Measurements from ENCODE around the gene LDHD. TPM values are rescaled to one million over a fixed set of nuclear protein-coding genes. Genes with fewer than 3 reads are reported as not detected.
A peak's percentile ranks its signal among the peaks of the same experiment; 100 is the strongest.

Gene LDHD
- total RNA-seq, 2 donors from 2014 or later: 0.62 TPM; not detected in 1

DNA sequence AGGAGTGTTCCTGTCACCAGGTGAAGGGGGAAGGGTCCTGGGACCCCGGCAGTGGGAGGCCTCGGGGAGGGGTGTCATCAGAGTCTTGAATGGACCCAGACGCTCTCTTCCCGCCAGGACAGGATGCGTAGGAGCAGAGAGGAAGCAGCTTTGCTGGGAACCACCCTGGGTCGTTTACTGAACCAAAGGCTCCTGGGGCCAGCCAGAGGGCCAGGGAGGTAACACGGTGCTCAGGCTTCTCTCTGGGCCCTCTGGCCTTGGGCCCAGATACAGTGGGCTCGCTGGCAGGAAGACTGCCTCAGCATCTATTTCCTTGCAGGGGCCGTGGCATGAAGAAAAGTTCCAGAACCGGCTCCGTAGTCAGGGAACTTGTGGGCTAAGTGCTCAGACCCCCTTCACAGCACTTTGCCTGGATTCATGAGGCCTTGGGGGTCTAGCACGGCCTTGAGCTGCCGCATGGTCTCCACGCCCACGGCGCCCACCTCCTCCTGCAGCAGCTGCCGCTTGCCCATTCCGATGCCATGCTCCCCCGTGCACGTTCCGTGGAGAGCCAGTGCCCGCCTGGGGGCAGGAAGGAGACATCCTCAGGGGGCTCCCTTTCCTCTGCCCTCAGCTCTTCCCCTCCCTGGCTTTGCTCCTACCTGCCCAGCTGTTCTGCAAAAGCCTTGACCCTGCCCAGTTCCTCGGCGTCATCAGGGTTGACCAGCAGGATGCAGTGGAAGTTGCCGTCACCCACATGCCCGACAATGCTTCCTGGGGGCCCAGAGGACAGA is 4.4 kb downstream of the LDHD start:
- Mint-ChIP-seq H3K27ac (peak overlapping the region; percentile 99), H3K36me3 (ENCODE audit: low read depth) (peaks cover 3% of the 10 kb centered on the region), H3K4me1 (peaks cover 45% of the 10 kb centered on the region), H3K27me3 (peaks cover 4% of the 10 kb centered on the region), H3K4me3 (peak overlapping the region; percentile 87)
- H3K9me3 ChIP-seq (ENCODE audit: control insufficient read depth, low read length, poor library complexity, severe bottlenecking): no peaks in the 10 kb centered on the region
- no peak for DNase-seq
- no peak for ATAC-seq

DNA sequence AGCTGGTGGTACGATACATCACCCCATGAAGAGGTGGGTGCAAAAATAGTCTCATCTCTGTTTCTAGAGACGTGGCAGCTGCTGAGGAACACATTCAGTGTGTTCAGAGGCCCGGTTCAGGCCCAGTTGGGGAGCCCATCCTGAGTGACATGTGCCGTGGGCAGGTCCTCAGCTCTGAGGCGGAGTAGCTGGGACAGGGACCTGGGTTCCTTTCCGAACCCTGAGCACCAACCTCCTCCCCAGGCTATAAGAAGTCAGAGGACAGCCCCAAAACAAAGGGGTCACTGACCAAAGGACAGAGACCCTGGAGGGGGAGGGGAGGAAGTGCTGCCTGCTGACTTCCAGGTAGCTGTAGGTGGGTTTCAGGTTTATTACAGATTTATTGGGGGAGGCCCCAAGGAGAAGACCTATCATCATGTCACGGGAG is 5.1 kb downstream of the LDHD start:
- Mint-ChIP-seq H3K4me1 (peaks cover 45% of the 10 kb centered on the region), H3K4me3 (peak overlapping the region; percentile 87), H3K27ac (peak overlapping the region; percentile 99), H3K27me3 (peaks cover 4% of the 10 kb centered on the region), H3K36me3 (ENCODE audit: low read depth) (peaks cover 3% of the 10 kb centered on the region)
- no peaks in the 10 kb centered on the region for H3K9me3 ChIP-seq (ENCODE audit: control insufficient read depth, low read length, poor library complexity, severe bottlenecking)
- DNase-seq (no peak), ATAC-seq (peak; percentile 7)

DNA sequence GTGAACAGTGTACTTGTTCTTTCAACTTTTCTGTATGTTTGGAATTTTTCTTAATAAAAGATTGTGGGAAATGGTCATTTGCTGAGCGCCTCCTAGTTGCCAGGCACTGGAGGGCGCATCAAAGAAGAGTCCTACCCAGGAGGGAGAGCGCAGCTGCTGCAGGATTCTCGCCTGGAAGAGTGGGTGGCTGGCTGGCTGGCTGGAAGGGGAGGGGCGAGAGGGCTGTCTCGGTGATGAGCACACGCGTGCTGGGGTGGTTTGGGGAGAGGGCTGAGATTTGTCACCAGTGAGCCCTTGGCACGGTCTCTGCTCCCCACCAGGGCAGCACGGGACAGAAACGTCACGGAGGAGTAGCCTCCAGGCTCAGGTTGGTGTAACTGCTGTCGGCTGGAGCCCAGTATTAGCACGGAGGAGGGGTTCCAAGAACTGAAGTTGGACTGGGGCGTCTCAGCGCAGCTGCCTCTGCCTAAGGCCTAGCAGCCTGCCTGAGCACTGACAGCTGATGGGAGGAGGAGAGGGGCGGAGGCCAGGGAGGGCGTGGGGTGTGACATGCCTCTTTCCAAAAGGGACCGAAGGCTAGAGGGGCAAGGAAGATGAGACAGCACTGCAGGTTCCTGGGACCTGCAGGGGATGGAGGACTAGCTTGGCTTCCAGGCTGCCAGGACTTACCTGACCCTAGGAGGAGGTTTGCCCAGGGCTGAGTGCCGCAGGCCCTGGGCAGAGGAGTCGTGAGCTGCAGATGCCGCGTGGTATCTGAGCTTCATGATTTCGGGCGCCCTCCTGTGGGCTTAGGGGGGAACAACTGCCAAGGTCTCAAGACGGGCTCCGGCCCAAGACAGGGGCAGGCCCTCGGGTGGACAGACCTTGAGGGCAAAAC is 5.7 kb downstream of the LDHD start:
- Mint-ChIP-seq H3K36me3 (ENCODE audit: low read depth) (peaks cover 3% of the 10 kb centered on the region), H3K27ac (peak overlapping the region; percentile 99), H3K4me3 (peak overlapping the region; percentile 87), H3K27me3 (peaks cover 4% of the 10 kb centered on the region), H3K4me1 (peaks cover 50% of the 10 kb centered on the region)
- H3K9me3 ChIP-seq (ENCODE audit: control insufficient read depth, low read length, poor library complexity, severe bottlenecking): no peaks in the 10 kb centered on the region
- DNase-seq (peak; percentile 66 to 79 (median 69)), ATAC-seq (peak; percentile 74)

DNA sequence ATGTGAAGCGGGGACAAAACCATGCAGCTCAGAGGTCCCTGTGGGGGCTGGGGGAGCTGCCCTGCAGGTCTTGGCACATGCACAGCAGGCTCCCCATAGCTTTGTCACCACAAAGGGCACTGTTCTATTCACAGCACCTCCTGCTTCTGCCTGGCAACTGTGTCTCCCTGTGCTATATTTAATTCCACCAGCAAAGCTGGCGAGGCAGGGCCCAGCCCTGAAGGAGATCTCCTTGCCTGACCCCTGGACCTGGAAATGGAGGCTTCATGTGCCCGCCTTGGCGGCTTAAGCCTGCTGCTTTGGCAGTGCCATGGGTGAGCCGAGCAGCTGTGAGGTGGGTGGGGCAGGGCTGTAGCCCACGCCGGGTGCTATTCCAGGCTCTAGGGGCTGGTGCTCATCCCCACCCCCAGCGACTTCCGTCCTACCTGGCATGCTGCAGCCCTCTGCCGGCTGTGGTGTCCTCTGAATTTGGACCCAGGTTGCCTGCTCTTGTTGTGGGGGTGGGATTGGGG is 6.8 kb downstream of the LDHD start:
- H3K4me3 Mint-ChIP-seq: peak overlapping the region; percentile 87

DNA sequence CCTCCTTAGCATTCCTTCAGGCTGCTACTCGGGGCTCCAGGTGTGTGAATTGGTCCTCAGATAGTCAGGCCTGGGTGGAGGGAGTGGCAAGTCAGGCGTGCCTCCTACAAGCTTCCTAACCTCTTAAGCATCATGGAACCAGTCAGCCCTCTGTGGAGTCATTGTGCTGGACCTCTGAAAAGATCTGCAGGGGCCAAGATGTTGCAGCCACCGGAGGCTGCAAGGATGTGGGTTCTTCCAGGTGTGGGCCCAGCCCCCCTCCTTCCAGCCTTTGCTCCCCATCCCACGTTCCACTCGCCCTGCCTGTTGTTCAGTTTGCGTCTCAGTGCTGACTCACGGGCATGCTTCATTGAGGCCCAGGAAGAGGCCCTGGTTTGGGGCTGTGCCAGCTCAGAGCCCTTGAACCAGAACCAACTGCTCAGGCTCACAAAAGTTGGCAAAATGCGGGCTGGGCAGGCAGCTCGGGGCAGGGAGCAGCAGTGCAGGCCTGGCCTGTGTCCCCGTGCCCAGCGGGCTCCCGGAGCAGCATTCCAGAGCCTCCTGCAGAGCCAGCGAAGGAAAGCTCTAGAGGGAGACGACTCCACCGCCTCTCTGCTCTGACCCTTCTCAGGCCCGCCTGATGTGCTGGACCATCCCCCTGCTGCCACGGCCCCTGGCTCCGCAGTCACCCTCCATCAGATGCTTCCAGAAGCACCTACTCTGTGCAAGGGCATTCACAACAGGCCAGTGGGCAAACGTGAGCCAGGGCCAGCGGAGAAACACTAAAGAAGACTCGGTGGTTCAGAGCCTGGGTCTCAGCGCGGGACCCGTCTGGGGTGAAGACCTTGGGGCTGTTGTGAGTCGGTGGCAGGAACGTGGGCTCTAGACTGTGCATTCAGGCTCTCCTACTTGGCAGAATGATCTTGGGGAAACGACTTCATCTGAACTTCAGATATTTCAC is 7.5 kb downstream of the LDHD start:
- H3K27me3 Mint-ChIP-seq: peaks cover 4% of the 10 kb centered on the region
- no peaks in the 10 kb centered on the region for H3K9me3 ChIP-seq (ENCODE audit: control insufficient read depth, low read length, poor library complexity, severe bottlenecking)
- peak overlapping the region; percentile 87 for H3K4me3 Mint-ChIP-seq
- ATAC-seq (peak; percentile 64), DNase-seq (peak; percentile 52 to 73 (median 63))
- H3K4me1 Mint-ChIP-seq: peaks cover 55% of the 10 kb centered on the region
- peaks cover 3% of the 10 kb centered on the region for H3K36me3 Mint-ChIP-seq (ENCODE audit: low read depth)
- H3K27ac Mint-ChIP-seq: peak overlapping the region; percentile 99

More for the DNA sequence above, 6.8 kb downstream of the LDHD start:
- no peak for DNase-seq
- H3K9me3 ChIP-seq (ENCODE audit: control insufficient read depth, low read length, poor library complexity, severe bottlenecking): no peaks in the 10 kb centered on the region
- peak overlapping the region; percentile 99 for H3K27ac Mint-ChIP-seq
- no peak for ATAC-seq
- peaks cover 55% of the 10 kb centered on the region for H3K4me1 Mint-ChIP-seq
- peaks cover 3% of the 10 kb centered on the region for H3K36me3 Mint-ChIP-seq (ENCODE audit: low read depth)
- H3K27me3 Mint-ChIP-seq: peaks cover 4% of the 10 kb centered on the region

DNA sequence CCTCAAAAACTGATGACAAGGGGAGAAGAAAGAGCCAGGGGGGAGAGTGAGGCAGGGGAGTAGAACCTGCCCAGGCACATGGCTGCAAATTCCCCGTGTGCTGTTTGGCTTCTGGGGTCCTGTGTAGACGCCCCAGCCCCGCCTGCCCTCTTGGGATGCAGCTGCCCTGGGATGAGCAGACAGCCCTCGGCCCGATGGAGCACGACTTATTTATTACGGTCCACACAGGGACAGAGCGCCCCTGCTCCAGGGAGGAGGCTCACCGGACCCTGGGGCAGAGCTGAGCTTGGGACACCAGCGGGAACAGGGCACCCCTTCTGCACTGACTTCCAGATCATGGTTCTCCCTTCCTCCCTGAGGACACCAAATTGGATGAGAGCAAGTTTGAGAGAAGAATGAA is 9.1 kb downstream of the LDHD start:
- DNase-seq: no peak
- ATAC-seq: no peak
- Mint-ChIP-seq H3K27ac (peak overlapping the region; percentile 99), H3K4me3 (peak overlapping the region; percentile 80), H3K36me3 (ENCODE audit: low read depth) (peaks cover 3% of the 10 kb centered on the region), H3K4me1 (peaks cover 60% of the 10 kb centered on the region), H3K27me3 (no peaks in the 10 kb centered on the region)
- H3K9me3 ChIP-seq (ENCODE audit: control insufficient read depth, low read length, poor library complexity, severe bottlenecking): no peaks in the 10 kb centered on the region

DNA sequence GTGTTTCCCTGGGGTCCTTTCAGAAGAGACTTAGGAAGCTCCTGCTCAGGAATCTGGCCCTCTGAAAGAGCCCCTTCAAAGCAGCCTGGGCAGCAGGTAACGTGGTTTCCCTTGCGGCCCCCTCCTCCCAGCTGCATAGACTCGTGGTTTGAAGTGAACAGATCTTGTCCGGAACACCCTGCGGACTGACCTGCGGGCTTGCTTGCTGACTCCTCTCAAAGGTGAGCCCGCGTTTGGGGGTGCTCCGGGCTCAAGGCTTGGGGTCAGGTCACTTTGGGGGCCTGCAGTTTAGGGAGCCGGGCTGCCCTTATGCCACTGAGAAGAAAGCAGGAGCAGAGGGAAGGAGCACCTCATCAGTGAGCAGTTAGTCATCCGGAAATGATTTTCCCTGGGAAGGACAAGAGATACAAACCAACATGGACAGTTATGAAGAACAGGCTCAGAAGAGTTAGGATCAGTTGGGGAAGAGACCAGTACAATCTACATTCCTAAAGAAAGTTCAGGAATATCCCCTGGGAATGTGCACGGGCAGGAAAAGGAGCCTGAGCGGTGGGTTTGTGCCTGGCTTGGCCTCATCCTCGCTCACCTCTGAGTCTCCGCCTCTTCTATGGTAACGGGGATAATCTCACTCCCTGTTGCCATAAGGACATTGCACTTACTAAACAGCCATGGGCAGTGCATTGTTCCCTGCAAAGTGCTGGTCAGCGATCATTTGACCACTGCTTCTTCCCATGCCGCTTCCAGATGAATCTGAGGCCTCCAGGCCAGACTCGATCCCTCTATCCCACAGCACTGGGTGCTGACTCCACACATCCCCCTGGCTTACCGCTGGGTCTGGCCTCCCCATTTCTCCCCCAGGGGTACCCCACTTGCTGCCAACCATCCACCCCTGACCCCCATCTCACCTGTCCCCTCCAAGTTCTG is 10.0 kb downstream of the LDHD start:
- Mint-ChIP-seq H3K27ac (peak overlapping the region; percentile 99), H3K4me3 (peak overlapping the region; percentile 80), H3K36me3 (ENCODE audit: low read depth) (peaks cover 3% of the 10 kb centered on the region), H3K4me1 (peaks cover 63% of the 10 kb centered on the region), H3K27me3 (no peaks in the 10 kb centered on the region)
- no peak for DNase-seq
- no peaks in the 10 kb centered on the region for H3K9me3 ChIP-seq (ENCODE audit: control insufficient read depth, low read length, poor library complexity, severe bottlenecking)
- no peak for ATAC-seq

DNA sequence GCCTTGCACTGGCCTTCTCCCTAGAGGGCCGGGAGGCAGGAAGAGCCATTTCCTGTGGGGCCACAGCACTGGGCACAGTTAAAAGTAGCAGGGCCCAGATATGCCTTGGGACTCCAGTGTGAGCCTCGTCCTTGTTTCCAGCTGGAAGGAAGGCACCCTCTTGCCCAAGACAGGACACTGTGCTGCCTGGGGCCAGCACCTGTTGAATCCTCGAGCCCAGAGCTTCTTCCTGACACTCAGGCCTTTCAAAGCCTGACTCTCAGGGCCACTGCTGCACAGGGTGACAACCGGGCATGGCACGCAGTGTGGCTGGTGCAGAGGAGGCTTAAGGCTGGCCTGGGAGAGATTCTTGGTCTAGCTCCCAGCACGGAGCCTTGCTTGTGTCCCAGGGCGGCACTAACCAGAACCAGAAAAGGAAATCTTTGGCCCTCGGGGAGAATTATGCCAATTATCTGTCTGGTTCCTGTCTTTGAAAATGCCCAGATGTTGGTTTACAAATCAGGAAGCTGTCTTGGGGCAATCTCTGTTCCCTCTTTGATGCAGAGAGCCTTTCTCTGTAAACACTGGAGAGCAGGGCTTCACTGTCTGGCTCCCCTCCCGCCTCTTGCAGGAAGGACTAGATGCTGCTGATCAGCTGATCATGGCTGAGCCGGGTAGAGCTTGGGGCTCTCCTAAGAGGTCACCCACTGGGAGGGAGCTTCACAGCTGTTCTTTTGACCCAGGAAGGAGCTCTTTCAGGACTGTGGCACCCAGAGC is 11.1 kb downstream of the LDHD start:
- H3K27me3 Mint-ChIP-seq: no peaks in the 10 kb centered on the region
- DNase-seq (no peak), ATAC-seq (peak; percentile 32)
- peaks cover 58% of the 10 kb centered on the region for H3K4me1 Mint-ChIP-seq
- H3K27ac Mint-ChIP-seq: peak overlapping the region; percentile 99
- H3K9me3 ChIP-seq (ENCODE audit: control insufficient read depth, low read length, poor library complexity, severe bottlenecking): no peaks in the 10 kb centered on the region
- peak overlapping the region; percentile 68 for H3K4me3 Mint-ChIP-seq
- H3K36me3 Mint-ChIP-seq (ENCODE audit: low read depth): peaks cover 3% of the 10 kb centered on the region

DNA sequence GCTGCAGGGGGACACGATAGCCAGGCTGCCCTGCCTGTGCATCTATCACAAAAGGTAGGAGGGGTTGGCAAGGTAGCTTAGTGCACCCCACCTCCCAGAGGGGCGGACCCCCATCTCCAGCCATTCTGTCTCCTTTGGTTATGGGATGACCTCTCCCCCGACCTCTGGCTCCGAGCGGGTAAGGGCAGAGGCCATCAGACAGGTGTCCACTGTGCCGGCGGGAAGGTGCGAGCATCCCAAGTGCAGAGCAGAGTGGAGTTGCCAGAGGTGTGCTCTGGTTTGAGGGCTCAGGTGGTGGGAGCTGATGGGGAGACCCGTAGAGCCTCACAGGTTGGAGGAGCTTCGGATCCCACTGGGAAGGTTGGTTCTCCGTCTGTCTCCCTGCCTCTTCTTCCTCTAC is 11.7 kb downstream of the LDHD start:
- Mint-ChIP-seq H3K27me3 (no peaks in the 10 kb centered on the region), H3K4me3 (no peak overlapping the region), H3K27ac (peak overlapping the region; percentile 99), H3K36me3 (ENCODE audit: low read depth) (peaks cover 3% of the 10 kb centered on the region), H3K4me1 (peaks cover 58% of the 10 kb centered on the region)
- no peak for ATAC-seq
- DNase-seq: no peak
- H3K9me3 ChIP-seq (ENCODE audit: control insufficient read depth, low read length, poor library complexity, severe bottlenecking): no peaks in the 10 kb centered on the region

DNA sequence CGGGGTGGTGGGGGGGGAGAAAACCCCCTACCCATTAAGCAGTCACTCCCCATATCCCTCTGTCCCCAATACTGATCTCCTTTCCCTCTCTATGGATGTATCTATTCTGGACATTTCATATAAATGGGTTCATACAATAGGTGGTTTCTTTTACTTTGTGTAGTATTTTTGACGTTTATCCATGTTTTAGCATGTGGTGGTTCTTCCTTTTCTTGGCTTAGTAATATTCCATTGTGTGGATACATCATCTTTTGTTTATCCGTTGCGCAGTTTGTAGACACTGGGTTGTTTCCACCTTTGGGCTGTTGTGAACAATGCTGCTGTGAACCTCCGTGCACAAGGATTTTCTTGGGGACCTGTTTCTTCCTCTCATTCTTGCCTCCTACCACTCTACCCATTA is 12.6 kb downstream of the LDHD start:
- H3K4me1 Mint-ChIP-seq: peaks cover 55% of the 10 kb centered on the region
- no peak for ATAC-seq

DNA sequence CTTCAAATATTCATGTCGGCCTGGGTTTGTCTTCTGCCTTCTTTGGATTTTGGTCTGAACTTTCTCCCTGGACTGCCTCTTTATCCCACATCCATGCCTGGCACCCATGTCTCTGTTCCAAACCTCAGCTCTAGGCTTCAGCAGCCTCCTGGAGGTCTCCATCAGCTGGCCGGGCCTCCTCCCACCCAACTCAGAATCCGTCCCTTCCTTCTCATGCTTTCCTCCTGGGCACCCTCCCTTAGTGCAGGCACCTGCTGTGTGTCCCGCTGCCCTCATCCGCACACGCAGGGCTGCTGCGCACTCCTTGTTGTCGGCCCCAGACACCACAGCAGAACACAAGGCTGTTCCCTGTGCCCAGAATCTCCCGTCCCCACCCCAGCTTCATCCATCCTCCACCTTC is 14.0 kb downstream of the LDHD start:
- peaks cover 56% of the 10 kb centered on the region for H3K4me1 Mint-ChIP-seq
- no peaks in the 10 kb centered on the region for H3K36me3 Mint-ChIP-seq (ENCODE audit: low read depth)
- DNase-seq (no peak), ATAC-seq (no peak)
- peak overlapping the region; percentile 98 for H3K27ac Mint-ChIP-seq
- H3K9me3 ChIP-seq (ENCODE audit: control insufficient read depth, low read length, poor library complexity, severe bottlenecking): no peaks in the 10 kb centered on the region
- H3K4me3 Mint-ChIP-seq: no peak overlapping the region
- no peaks in the 10 kb centered on the region for H3K27me3 Mint-ChIP-seq

More for the DNA sequence above, 12.6 kb downstream of the LDHD start:
- no peak for DNase-seq
- Mint-ChIP-seq H3K27me3 (no peaks in the 10 kb centered on the region), H3K36me3 (ENCODE audit: low read depth) (peaks cover 3% of the 10 kb centered on the region), H3K27ac (peak overlapping the region; percentile 98), H3K4me3 (no peak overlapping the region)
- no peaks in the 10 kb centered on the region for H3K9me3 ChIP-seq (ENCODE audit: control insufficient read depth, low read length, poor library complexity, severe bottlenecking)

Measured in T-helper 17 cell (primary cell).